Prostate gland (tissue), 2 donors: ENCODE results near the gene OLFML1.

Experiments used
- POLR2AphosphoS5 ChIP-seq: sonication (generic); formaldehyde crosslinking; IDR thresholded peaks from one replicate; pipeline ENCODE4 v1.6.1; 2017; ENCODE audit warnings: antibody characterized with exemption
- TF ChIP-seq, protein P1 (sequence below), 4 experiments: fragments of 200-600 bp in 2 of 4; fragments of 450-650 bp in 2 of 4; sonication (generic) in 2 of 4; IDR thresholded peaks; 1 replicate in 3 of 4; 2 replicates in 1 of 4; pipeline ENCODE4 v1.5.1; 2016 to 2019; ENCODE audit warnings: antibody characterized with exemption in 4 of 4, mild to moderate bottlenecking in 2 of 4, moderate library complexity in 2 of 4

DNA sequence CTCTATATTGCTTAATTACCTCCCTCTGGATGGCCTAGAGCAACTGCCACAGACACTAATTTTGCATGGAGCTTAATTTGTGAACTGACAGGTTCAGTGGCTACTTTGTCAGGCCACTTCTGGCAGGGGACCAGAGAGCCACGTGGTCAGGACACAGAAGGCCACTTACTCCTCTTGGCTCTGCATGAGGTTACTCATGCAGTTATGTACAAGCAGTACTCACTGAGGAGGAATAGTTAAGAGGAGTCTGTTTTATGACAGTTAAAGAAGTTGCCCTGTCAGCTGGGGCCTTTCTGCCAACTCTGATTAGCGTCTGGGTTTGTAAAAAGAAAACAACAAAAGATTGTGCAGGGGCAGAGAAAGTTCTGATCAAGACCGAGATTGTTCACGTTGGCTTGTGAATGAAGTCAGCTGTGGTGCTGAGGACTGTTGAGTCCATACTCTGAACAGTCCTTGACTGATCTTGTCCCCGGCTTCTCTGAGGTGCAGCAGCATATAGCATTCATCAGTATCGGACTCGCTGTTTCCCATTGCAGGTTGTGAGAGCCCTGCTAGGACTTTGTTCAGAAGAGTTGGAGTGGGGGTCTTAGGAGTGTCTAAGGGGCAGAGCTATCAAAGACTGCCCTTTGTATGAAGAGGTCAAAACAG is 69.9 kb downstream of the OLFML1 start:
- TF ChIP-seq, protein P1, sequence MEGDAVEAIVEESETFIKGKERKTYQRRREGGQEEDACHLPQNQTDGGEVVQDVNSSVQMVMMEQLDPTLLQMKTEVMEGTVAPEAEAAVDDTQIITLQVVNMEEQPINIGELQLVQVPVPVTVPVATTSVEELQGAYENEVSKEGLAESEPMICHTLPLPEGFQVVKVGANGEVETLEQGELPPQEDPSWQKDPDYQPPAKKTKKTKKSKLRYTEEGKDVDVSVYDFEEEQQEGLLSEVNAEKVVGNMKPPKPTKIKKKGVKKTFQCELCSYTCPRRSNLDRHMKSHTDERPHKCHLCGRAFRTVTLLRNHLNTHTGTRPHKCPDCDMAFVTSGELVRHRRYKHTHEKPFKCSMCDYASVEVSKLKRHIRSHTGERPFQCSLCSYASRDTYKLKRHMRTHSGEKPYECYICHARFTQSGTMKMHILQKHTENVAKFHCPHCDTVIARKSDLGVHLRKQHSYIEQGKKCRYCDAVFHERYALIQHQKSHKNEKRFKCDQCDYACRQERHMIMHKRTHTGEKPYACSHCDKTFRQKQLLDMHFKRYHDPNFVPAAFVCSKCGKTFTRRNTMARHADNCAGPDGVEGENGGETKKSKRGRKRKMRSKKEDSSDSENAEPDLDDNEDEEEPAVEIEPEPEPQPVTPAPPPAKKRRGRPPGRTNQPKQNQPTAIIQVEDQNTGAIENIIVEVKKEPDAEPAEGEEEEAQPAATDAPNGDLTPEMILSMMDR (IDR thresholded peaks at IDR 0.05), result no peak
- TF ChIP-seq POLR2AphosphoS5, result peak; percentile 76
